HEK293 (cell line): Measurements from ENCODE around the gene ANKRD39.

Experiments used
- BCL11A ChIP-seq: fragments of 450-650 bp; formaldehyde crosslinking; IDR thresholded peaks from 2 replicates; pipeline ENCODE4 v1.5.1; 2016; ENCODE audit warnings: low read depth, missing biosample characterization, missing genetic modification characterization
- CTCF ChIP-seq: fragments of 450-650 bp; formaldehyde crosslinking; IDR thresholded peaks from 2 replicates; pipeline ENCODE4 v1.5.1; 2016; ENCODE audit warnings: missing biosample characterization, missing genetic modification characterization
- ZNF274 ChIP-seq, 2 experiments: fragments of 200-500 bp in 1 of 2; fragments of 450-650 bp in 1 of 2; sonication (Bioruptor generic) in 1 of 2; formaldehyde crosslinking in 1 of 2; IDR thresholded peaks; 2 replicates each; pipeline versions ENCODE4 v1.5.1 to v1.6.1; 2014 to 2016; ENCODE audit warnings: borderline replicate concordance in 1 of 2, inconsistent platforms in 1 of 2, low read length in 1 of 2, missing biosample characterization in 1 of 2, missing genetic modification characterization in 1 of 2
- ZNF280D ChIP-seq: fragments of 450-650 bp; formaldehyde crosslinking; IDR thresholded peaks from 2 replicates; pipeline ENCODE4 v1.5.1; 2016; ENCODE audit warnings: missing biosample characterization, missing genetic modification characterization
- ZNF335 ChIP-seq: fragments of 450-650 bp; formaldehyde crosslinking; conservative IDR thresholded peaks from 2 replicates; pipeline ENCODE4 v1.5.1; 2016; ENCODE audit warnings: missing biosample characterization, missing genetic modification characterization

- TF ChIP-seq ZNF335 (tag by site-specific recombination) (no peak), CTCF (no peak), BCL11A (tag by site-specific recombination) (no peak), ZNF280D (tag by site-specific recombination) (no peak), ZNF274 (IDR thresholded peaks at IDR 0.05; ENCODE audit: low read length) (no peak), ZNF274 (tag by site-specific recombination; IDR thresholded peaks at IDR 0.05; ENCODE audit: borderline replicate concordance) (no peak)
These were observed 45.9 kb downstream of the ANKRD39 start for GRCh38 chr2:96811917-96812316.
